Lower lobe of right lung (tissue), 2 donors: ENCODE results near the gene BLTP2. TPM values are rescaled to one million over a fixed set of nuclear protein-coding genes. Genes with fewer than 3 reads are reported as not detected.

ENCODE experiments used
- ATAC-seq, 2 donors: fragments of 200-7000 bp; cut with Tn5 transposase; one replicate each; pipeline ENCODE4 v1.9.1; 2020 to 2022; ENCODE audit warnings: mild to moderate bottlenecking in 2 of 2, moderate library complexity in 2 of 2
- DNase-seq: peaks from one replicate; pipeline ENCODE4 v3.0.0-alpha.2; 2020
- H3K27ac ChIP-seq: fragments of 200-600 bp; one replicate; pipeline ENCODE4 v1.8.0; 2022
- H3K27me3 ChIP-seq: fragments of 200-600 bp; one replicate; pipeline ENCODE4 v1.8.0; 2022; ENCODE audit warnings: low read depth
- H3K36me3 ChIP-seq: fragments of 200-600 bp; one replicate; pipeline ENCODE4 v1.8.0; 2022; ENCODE audit warnings: mild to moderate bottlenecking
- H3K4me1 ChIP-seq: fragments of 200-600 bp; one replicate; pipeline ENCODE4 v1.8.0; 2022
- H3K4me3 ChIP-seq: fragments of 200-600 bp; one replicate; pipeline ENCODE4 v1.8.0; 2022; ENCODE audit warnings: mild to moderate bottlenecking
- H3K9me3 ChIP-seq: fragments of 200-600 bp; one replicate; pipeline ENCODE4 v1.8.0; 2022
- CTCF ChIP-seq: fragments of 200-600 bp; IDR thresholded peaks from one replicate; pipeline ENCODE4 v1.8.0; 2022; ENCODE audit warnings: antibody characterized with exemption, mild to moderate bottlenecking
- intact Hi-C: fragments of 100-400 bp; cut with DNase I; formaldehyde crosslinking; loops from one replicate; pipeline ENCODE4 v1.11.0; 2022
- total RNA-seq: library from RNA; stranded (reverse); fragmentation: NEBNext Ultra II Directional; extraction: Animal tissue kit (Norgen Biotek cat#: 25700); gene quantifications from one replicate; pipeline ENCODE4 v1.2.1, GENCODE V29; 2021
- donor health status: DM: no; HTN: yes; CAD: no; lungs with severe emphysema.

BLTP2 gene
- total RNA-seq, 1 donor from 2014 or later = 138 TPM

GRCh38 chr17:28643983-28644786, 773 bp downstream of the BLTP2 start:
- Histone ChIP-seq H3K36me3 (peaks cover 62% of the 10 kb centered on the region), H3K27me3 (no peaks in the 10 kb centered on the region), H3K27ac (peak overlapping the region; percentile 95), H3K4me3 (peak overlapping the region; percentile 88), H3K4me1 (peaks cover 41% of the 10 kb centered on the region), H3K9me3 (no peaks in the 10 kb centered on the region)
- intact Hi-C loops = no loop called here
- DNase-seq (peak; percentile 71), ATAC-seq (peak; percentile 22 to 26)
- peak; percentile 50 for TF ChIP-seq CTCF

- Histone ChIP-seq H3K9me3 (no peaks in the 10 kb centered on the region), H3K27me3 (no peaks in the 10 kb centered on the region), H3K27ac (no peak overlapping the region), H3K4me3 (no peak overlapping the region), H3K4me1 (peaks cover 34% of the 10 kb centered on the region), H3K36me3 (peaks cover 71% of the 10 kb centered on the region)
- TF ChIP-seq CTCF = no peak
- ATAC-seq (no peak), DNase-seq (no peak)
- intact Hi-C loops = no loop called here
Measured at GRCh38 chr17:28641579-28641978, 3.4 kb downstream of the BLTP2 start.

GRCh38 chr17:28635506-28635905, 9.5 kb downstream of the BLTP2 start:
- peaks cover 100% of the 10 kb centered on the region for H3K36me3 ChIP-seq
- ATAC-seq = no peak
- no peaks in the 10 kb centered on the region for H3K27me3 ChIP-seq
- intact Hi-C loops = no loop called here
- no peaks in the 10 kb centered on the region for H3K4me1 ChIP-seq
- no peak overlapping the region for H3K27ac ChIP-seq
- H3K4me3 ChIP-seq = no peak overlapping the region
- no peak for TF ChIP-seq CTCF
- no peak for DNase-seq
- no peaks in the 10 kb centered on the region for H3K9me3 ChIP-seq

- Histone ChIP-seq H3K27ac (no peak overlapping the region), H3K4me3 (no peak overlapping the region), H3K36me3 (peaks cover 100% of the 10 kb centered on the region), H3K9me3 (no peaks in the 10 kb centered on the region), H3K4me1 (no peaks in the 10 kb centered on the region), H3K27me3 (no peaks in the 10 kb centered on the region)
- no peak for TF ChIP-seq CTCF
- intact Hi-C loops = no loop called here
- no peak for ATAC-seq
- no peak for DNase-seq
Measured at GRCh38 chr17:28634206-28634865, 10.6 kb downstream of the BLTP2 start.

GRCh38 chr17:28626818-28627217, 18.1 kb downstream of the BLTP2 start:
- no peaks in the 10 kb centered on the region for H3K9me3 ChIP-seq
- H3K4me1 ChIP-seq = no peaks in the 10 kb centered on the region
- H3K27me3 ChIP-seq = no peaks in the 10 kb centered on the region
- H3K36me3 ChIP-seq = peaks cover 99% of the 10 kb centered on the region
- no peak overlapping the region for H3K27ac ChIP-seq
- intact Hi-C loops = no loop called here
- DNase-seq (no peak), ATAC-seq (no peak)
- H3K4me3 ChIP-seq = no peak overlapping the region
- TF ChIP-seq CTCF = no peak
